Loucy (cell line): Measurements from ENCODE around the gene TMEM167A.

Source experiments
- H2AFZ ChIP-seq: fragments of 200-600 bp; sonication (generic); 2 replicates; pipeline ENCODE4 v1.6.0; 2016; ENCODE audit warnings: antibody characterized with exemption, mild to moderate bottlenecking, low read length, moderate library complexity
- H3F3A ChIP-seq: fragments of 200-600 bp; 2 replicates; pipeline ENCODE4 v1.6.0; 2016; ENCODE audit warnings: antibody characterized with exemption, low read depth, mild to moderate bottlenecking
- H3K27me3 ChIP-seq: fragments of 200-600 bp; sonication (generic); 2 replicates; pipeline ENCODE4 v1.6.1; 2014; ENCODE audit warnings: low read length, mild to moderate bottlenecking; ENCODE audit not compliant: insufficient read depth, poor library complexity, severe bottlenecking
- H3K36me3 ChIP-seq: fragments of 200-600 bp; sonication (generic); 2 replicates; pipeline ENCODE4 v1.6.1; 2016; ENCODE audit warnings: low read length; ENCODE audit not compliant: insufficient read depth
- H3K4me1 ChIP-seq: fragments of 200-600 bp; sonication (generic); 2 replicates; pipeline ENCODE4 v1.5.1; 2014; ENCODE audit warnings: low read length, mild to moderate bottlenecking; ENCODE audit not compliant: insufficient read depth, poor library complexity, severe bottlenecking
- H3K4me2 ChIP-seq: fragments of 200-600 bp; sonication (generic); 2 replicates; pipeline ENCODE4 v1.6.0; 2014; ENCODE audit warnings: antibody characterized with exemption, low read length, low read depth, mild to moderate bottlenecking; ENCODE audit not compliant: poor library complexity, severe bottlenecking
- H3K4me3 ChIP-seq: fragments of 200-600 bp; sonication (generic); 2 replicates; pipeline ENCODE4 v1.5.1; 2014; ENCODE audit warnings: low read length, mild to moderate bottlenecking, mixed read lengths; ENCODE audit not compliant: poor library complexity, severe bottlenecking
- H3K79me2 ChIP-seq: fragments of 200-600 bp; sonication (generic); 2 replicates; pipeline ENCODE4 v1.6.1; 2014; ENCODE audit warnings: low read length; ENCODE audit not compliant: insufficient read depth
- H3K9ac ChIP-seq: fragments of 200-600 bp; sonication (generic); 2 replicates; pipeline ENCODE4 v1.6.0; 2014; ENCODE audit warnings: mild to moderate bottlenecking, low read depth, low read length, moderate library complexity; ENCODE audit not compliant: poor library complexity, severe bottlenecking
- H3K9me2 ChIP-seq: fragments of 200-600 bp; sonication (generic); replicated peaks from 2 replicates; pipeline ENCODE4 v1.6.1; 2016; ENCODE audit warnings: low read depth, low read length, mixed read lengths
- H3K9me3 ChIP-seq: fragments of 200-600 bp; sonication (generic); 2 replicates; pipeline ENCODE4 v1.6.1; 2014; ENCODE audit warnings: mild to moderate bottlenecking, antibody characterized with exemption, low read length, low read depth; ENCODE audit not compliant: insufficient read depth
- H4K20me1 ChIP-seq: fragments of 200-600 bp; sonication (generic); 2 replicates; pipeline ENCODE4 v1.6.0; 2014; ENCODE audit warnings: antibody characterized with exemption, low read length, mild to moderate bottlenecking; ENCODE audit not compliant: insufficient read depth, poor library complexity, severe bottlenecking
- EZH2phosphoT487 ChIP-seq: fragments of 200-600 bp; IDR thresholded peaks from 2 replicates; pipeline ENCODE4 v1.6.1; 2018; ENCODE audit warnings: antibody characterized with exemption, mild to moderate bottlenecking, moderate library complexity, borderline replicate concordance
- TF ChIP-seq, protein P1 (sequence below): fragments of 200-600 bp; sonication (generic); conservative IDR thresholded peaks from 2 replicates; pipeline ENCODE4 v1.5.1; 2014; ENCODE audit warnings: mild to moderate bottlenecking, antibody characterized with exemption, low read length

TMEM167A gene

DNA sequence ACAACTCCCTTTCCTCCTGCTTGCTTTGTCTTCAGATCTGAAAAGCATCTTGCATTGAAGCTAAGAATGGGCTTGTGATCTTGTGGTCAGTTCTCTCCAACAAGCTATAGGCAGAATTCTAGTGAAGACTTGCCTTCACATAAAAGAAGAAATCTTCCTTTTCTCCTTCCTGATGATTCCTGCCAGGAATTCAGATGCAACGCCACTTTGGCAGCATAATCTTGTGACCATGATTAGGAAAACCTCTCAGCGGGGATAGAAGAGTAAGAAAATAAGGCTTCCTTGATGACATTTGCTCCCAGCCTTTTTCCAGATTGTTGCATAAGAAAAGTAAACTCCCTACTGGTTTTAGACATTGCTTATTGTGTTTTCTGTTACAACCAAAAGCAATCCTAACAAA is 73.4 kb downstream of the TMEM167A start:
- no peaks in the 10 kb centered on the region for H3K4me1 ChIP-seq

More for the DNA sequence above, 73.4 kb downstream of the TMEM167A start:
- H3K9me2 ChIP-seq = no peaks in the 10 kb centered on the region
- H3K4me3 ChIP-seq = no peak overlapping the region
- no peaks in the 10 kb centered on the region for H3K9me3 ChIP-seq
- H3K9ac ChIP-seq = no peak overlapping the region
- H3K4me2 ChIP-seq = no peak overlapping the region
- H3F3A ChIP-seq = no peaks in the 10 kb centered on the region
- TF ChIP-seq, protein P1, sequence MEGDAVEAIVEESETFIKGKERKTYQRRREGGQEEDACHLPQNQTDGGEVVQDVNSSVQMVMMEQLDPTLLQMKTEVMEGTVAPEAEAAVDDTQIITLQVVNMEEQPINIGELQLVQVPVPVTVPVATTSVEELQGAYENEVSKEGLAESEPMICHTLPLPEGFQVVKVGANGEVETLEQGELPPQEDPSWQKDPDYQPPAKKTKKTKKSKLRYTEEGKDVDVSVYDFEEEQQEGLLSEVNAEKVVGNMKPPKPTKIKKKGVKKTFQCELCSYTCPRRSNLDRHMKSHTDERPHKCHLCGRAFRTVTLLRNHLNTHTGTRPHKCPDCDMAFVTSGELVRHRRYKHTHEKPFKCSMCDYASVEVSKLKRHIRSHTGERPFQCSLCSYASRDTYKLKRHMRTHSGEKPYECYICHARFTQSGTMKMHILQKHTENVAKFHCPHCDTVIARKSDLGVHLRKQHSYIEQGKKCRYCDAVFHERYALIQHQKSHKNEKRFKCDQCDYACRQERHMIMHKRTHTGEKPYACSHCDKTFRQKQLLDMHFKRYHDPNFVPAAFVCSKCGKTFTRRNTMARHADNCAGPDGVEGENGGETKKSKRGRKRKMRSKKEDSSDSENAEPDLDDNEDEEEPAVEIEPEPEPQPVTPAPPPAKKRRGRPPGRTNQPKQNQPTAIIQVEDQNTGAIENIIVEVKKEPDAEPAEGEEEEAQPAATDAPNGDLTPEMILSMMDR = no peak
- TF ChIP-seq EZH2phosphoT487 = no peak
- H3K36me3 ChIP-seq = no peaks in the 10 kb centered on the region
- no peaks in the 10 kb centered on the region for H3K27me3 ChIP-seq
- H2AFZ ChIP-seq = no peak overlapping the region
- no peaks in the 10 kb centered on the region for H3K79me2 ChIP-seq
- H4K20me1 ChIP-seq = no peaks in the 10 kb centered on the region
